ENCODE measurements around the gene PCDH19.

DNA sequence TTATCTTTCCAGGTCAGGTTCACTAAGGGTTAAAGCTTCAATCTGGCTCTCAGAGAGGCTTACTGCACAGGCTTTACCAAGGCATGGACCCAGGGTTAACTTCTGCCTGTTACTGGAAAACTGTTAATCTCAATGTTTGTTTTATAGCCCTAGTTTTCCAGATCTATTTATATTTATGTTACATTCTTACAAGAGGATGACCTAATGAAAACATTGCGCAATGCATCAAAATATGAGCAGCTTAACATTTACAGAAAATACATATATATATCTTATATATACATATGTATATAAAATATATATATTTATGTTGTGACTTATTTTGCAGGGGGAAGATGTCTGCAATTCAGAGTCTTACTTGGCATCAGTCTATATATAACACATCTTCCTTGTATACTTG is 112.3 kb downstream of the PCDH19 start:
- TF ChIP-seq EZH2 (IDR thresholded peaks at IDR 0.05; ENCODE audit: low read length) (no peak), CTCF (optimal IDR thresholded peaks at IDR 0.05 in 1 of 3, IDR thresholded peaks at IDR 0.05 in 1 of 3, conservative IDR thresholded peaks at IDR 0.05 in 1 of 3; ENCODE audit: extremely low read depth in 1 of 3, insufficient read depth in 2 of 3, low read length in 3 of 3) (no peak)
